Body of pancreas (tissue), 4 donors: ENCODE results near the gene HMX2. TPM values are rescaled to one million over a fixed set of nuclear protein-coding genes. Genes with fewer than 3 reads are reported as not detected.

Experiments
- ATAC-seq: fragments of 150-250 bp; one replicate; pipeline ENCODE4 v1.9.1; 2016
- DNase-seq, 4 donors: peaks; one replicate each; pipeline ENCODE4 v3.0.0-alpha.2; 2019
- H3K27ac ChIP-seq, 4 donors: fragments of 200-600 bp; sonication (generic); 1 replicate in 3 of 4; 2 replicates in 1 of 4; pipeline versions ENCODE4 v1.5.1 to v1.6.1; 2016 to 2019; ENCODE audit warnings: mild to moderate bottlenecking in 1 of 4, mixed read lengths in 1 of 4, moderate library complexity in 1 of 4
- H3K27me3 ChIP-seq, 2 donors: fragments of 200-600 bp; sonication (generic); one replicate each; pipeline ENCODE4 v1.6.0; 2016; ENCODE audit warnings: mild to moderate bottlenecking in 1 of 2
- H3K36me3 ChIP-seq, 2 donors: fragments of 200-600 bp; sonication (generic); replicated peaks in 1 of 2; 2 replicates each; pipeline ENCODE4 v1.5.1; 2016; ENCODE audit warnings: low read depth in 2 of 2; ENCODE audit not compliant: insufficient read depth in 1 of 2
- H3K4me1 ChIP-seq: fragments of 200-600 bp; sonication (generic); one replicate; pipeline ENCODE4 v1.6.0; 2016
- H3K4me3 ChIP-seq, 2 donors: fragments of 200-600 bp; sonication (generic); 1 replicate in 1 of 2; 2 replicates in 1 of 2; pipeline ENCODE4 v1.5.1; 2016 to 2019
- H3K9me3 ChIP-seq, 3 donors: fragments of 200-600 bp; sonication (generic); 1 replicate in 2 of 3; 2 replicates in 1 of 3; pipeline ENCODE4 v1.5.1; 2016
- POLR2A ChIP-seq, 3 donors: fragments of 450-650 bp; IDR thresholded peaks; one replicate each; pipeline ENCODE4 v1.6.1; 2016; ENCODE audit warnings: antibody characterized with exemption in 3 of 3, mild to moderate bottlenecking in 2 of 3
- WGBS, 2 donors: methylation state at CpG; one replicate each; pipeline ENCODE4 v1.1.5; 2017; 5-methylcytosine and 5-hydroxymethylcytosine counted together
- intact Hi-C: fragments of 100-400 bp; cut with DNase I; formaldehyde crosslinking; loops from one replicate; pipeline ENCODE4 v1.15.1; 2023
- total RNA-seq, 2 donors: library from RNA; depleted of rRNA; stranded (reverse); fragments of >200 nt; gene quantifications; one replicate each; pipeline ENCODE4 v1.1.0, GENCODE V29; 2016
- TF ChIP-seq, protein P1 (sequence below), 7 experiments: fragments of 450-650 bp in 4 of 7; fragments of 200-600 bp in 3 of 7; sonication (generic) in 3 of 7; IDR thresholded peaks; one replicate each; pipeline ENCODE4 v1.5.1; 2016 to 2019; ENCODE audit warnings: antibody characterized with exemption in 7 of 7

HMX2 gene
- total RNA-seq, 2 donors from 2014 or later: not detected

DNA sequence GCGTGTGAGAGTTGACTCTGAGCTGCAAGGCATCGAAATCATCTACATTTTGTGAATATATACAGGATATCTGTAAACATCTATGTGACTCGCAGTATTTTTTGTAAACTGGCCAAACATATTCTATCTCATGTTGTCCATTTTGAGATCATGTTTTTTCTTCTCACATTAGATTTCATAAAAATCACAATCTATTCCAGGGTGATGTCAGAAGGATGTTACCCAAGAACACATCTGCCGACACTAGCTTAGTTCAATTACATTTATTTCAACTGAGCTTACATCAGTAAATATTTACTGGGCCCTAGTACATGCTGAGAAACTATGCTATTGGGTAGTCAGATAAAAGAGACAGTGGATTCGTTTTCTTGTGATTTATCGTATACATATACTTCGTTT lies 3.8 kb downstream of the HMX2 start:
- WGBS, 2 donors: 20 to 23% methylated on average over 7 of the region's 7 CpGs

DNA sequence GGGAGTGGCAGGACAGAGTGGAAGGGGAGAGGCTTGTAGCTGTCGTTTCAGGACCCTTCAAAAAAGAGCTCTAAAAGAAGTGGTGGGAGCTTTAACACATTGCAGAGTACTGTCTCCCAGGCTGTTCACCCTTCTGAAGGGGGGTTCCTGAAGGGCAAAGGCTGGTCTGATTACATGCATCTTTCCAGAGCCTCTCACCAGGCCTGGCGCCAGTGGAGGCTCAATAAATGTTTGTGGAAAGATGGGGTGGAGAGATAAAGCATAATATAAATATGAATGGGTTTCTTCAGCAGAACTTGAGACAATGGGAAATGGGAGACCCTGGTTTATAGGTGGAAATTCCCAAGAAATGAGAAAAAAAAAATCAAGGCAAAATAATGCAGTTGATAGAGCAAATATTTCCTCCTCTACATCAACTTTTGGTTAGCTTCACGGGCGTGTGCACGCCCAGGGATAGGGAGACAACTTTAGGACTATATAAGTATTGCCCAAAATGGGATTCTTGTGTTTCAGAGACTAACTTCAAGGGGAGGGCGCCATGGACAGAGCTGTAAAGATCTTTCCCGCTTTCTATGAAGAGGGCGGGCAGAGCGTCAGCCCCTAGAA lies 5.7 kb downstream of the HMX2 start:
- intact Hi-C loops: no loop called here
- no peak for ATAC-seq
- 29 to 35% methylated on average over 9 of the region's 9 CpGs for WGBS, 2 donors
- H3K36me3 ChIP-seq: peaks cover 0 to 10% of the 10 kb centered on the region in 2 donors
- no peak for TF ChIP-seq POLR2A (IDR thresholded peaks at IDR 0.05)
- TF ChIP-seq, protein P1, sequence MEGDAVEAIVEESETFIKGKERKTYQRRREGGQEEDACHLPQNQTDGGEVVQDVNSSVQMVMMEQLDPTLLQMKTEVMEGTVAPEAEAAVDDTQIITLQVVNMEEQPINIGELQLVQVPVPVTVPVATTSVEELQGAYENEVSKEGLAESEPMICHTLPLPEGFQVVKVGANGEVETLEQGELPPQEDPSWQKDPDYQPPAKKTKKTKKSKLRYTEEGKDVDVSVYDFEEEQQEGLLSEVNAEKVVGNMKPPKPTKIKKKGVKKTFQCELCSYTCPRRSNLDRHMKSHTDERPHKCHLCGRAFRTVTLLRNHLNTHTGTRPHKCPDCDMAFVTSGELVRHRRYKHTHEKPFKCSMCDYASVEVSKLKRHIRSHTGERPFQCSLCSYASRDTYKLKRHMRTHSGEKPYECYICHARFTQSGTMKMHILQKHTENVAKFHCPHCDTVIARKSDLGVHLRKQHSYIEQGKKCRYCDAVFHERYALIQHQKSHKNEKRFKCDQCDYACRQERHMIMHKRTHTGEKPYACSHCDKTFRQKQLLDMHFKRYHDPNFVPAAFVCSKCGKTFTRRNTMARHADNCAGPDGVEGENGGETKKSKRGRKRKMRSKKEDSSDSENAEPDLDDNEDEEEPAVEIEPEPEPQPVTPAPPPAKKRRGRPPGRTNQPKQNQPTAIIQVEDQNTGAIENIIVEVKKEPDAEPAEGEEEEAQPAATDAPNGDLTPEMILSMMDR (IDR thresholded peaks at IDR 0.05): no peak
- DNase-seq: no peak
- no peak overlapping the region for H3K4me3 ChIP-seq
- peaks cover 49% of the 10 kb centered on the region for H3K4me1 ChIP-seq
- H3K9me3 ChIP-seq: peaks cover 0 to 2% (median 0%) of the 10 kb centered on the region in 3 donors
- H3K27me3 ChIP-seq: peaks cover 0 to 32% of the 10 kb centered on the region in 2 donors
- H3K27ac ChIP-seq: no peak overlapping the region

More for the DNA sequence above, 3.8 kb downstream of the HMX2 start:
- peaks cover 0 to 49% of the 10 kb centered on the region in 2 donors for H3K27me3 ChIP-seq
- DNase-seq (no peak), ATAC-seq (no peak)
- H3K4me1 ChIP-seq: peaks cover 57% of the 10 kb centered on the region
- H3K36me3 ChIP-seq: peaks cover 0 to 4% of the 10 kb centered on the region in 2 donors
- no peak overlapping the region for H3K27ac ChIP-seq
- no peak overlapping the region for H3K4me3 ChIP-seq
- TF ChIP-seq, protein P1 (IDR thresholded peaks at IDR 0.05): no peak
- no peak for TF ChIP-seq POLR2A (IDR thresholded peaks at IDR 0.05)
- peaks cover 0 to 2% (median 0%) of the 10 kb centered on the region in 3 donors for H3K9me3 ChIP-seq
- intact Hi-C loops: no loop called here

DNA sequence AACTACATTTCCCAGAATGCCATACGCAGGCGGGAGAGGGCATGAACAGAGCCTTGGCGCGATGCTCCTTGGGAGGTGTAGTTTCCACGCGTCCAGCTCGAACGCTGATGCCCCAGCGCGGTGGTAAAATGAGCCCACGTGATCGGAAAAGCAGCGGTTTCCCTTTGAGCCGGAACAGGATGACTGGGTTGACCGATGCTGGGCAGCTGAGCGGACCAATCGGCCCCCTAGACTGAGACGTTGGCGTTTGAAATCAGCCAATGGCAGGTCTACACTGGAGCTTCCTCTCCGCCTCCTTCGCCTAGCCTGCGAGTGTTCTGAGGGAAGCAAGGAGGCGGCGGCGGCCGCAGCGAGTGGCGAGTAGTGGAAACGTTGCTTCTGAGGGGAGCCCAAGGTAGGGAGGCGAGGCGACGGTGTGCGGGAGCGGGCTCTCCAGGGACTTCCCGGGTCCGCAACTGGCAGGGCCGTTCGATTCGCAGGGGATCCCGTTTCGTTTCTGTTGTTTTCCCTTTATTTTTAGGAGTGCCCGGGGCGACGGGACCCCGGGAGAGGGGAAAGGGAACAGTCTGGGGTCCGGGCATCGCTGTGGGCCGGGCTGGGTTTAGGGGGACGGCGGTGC lies 6.3 kb downstream of the HMX2 start, which contains the start of gene BUB3:
TSS of gene BUB3 (plus strand) at position 311 of the 619 bp plus-strand sequence. CDS start 516 bp downstream, outside the sequence.
- peak; percentile 98 for ATAC-seq
- peak; percentile 97 to 99 (median 98) for DNase-seq
- TF ChIP-seq, protein P1 (IDR thresholded peaks at IDR 0.05): peak in 5 of 7 experiments; percentile 13 to 57 (median 51)
- TF ChIP-seq POLR2A (IDR thresholded peaks at IDR 0.05): peak; percentile 53 to 89 (median 85)
- intact Hi-C loops: no loop called here
- peaks cover 0 to 10% of the 10 kb centered on the region in 2 donors for H3K36me3 ChIP-seq
- WGBS, 2 donors: 0% methylated on average over 29 to 50 of the region's 50 CpGs
- H3K4me3 ChIP-seq: peak within 1 kb of the TSS; percentile 73 to 92
- peaks cover 44% of the 10 kb centered on the region for H3K4me1 ChIP-seq
- H3K27me3 ChIP-seq: peaks cover 0 to 31% of the 10 kb centered on the region in 2 donors
- peaks cover 0 to 2% (median 0%) of the 10 kb centered on the region in 3 donors for H3K9me3 ChIP-seq
- peak within 1 kb of the TSS; percentile 55 to 85 (median 78) for H3K27ac ChIP-seq

DNA sequence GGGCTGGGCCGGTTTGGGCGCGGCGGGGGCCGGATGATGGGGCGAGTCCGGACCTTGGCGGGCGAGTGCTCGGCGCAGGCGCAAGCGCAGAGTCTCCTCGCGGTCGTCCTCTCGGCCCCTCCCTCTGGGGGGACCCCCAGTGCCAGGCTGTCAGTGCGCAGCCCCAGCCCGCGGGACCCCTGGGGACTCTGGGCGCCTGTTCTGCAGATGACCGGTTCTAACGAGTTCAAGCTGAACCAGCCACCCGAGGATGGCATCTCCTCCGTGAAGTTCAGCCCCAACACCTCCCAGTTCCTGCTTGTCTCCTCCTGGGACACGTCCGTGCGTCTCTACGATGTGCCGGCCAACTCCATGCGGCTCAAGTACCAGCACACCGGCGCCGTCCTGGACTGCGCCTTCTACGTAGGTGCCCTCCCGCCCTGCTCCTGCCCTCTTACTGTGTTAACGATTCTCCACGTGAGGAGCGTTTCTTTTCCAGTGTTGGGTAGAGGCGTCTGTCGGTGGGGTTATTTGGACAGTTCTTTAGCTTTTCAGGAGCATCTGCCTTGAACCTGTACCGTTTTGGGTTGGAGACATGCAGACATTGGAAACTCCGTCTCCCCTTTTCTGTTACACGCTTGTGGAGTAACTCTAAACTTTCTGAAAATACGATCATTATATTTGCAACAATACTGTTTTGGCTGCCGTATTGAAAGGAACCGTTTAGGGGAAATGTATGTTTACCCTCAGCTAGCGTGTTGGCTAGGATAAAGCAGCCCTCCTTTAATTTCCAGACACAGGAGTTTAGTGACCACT lies 7.0 kb downstream of the HMX2 start:
- peaks cover 0 to 10% of the 10 kb centered on the region in 2 donors for H3K36me3 ChIP-seq
- peak overlapping the region; percentile 55 to 85 (median 78) for H3K27ac ChIP-seq
- ATAC-seq (peak; percentile 22), DNase-seq (peak in 2 of 4 donors; percentile 26 to 44)
- H3K9me3 ChIP-seq: peaks cover 0 to 2% (median 0%) of the 10 kb centered on the region in 3 donors
- peaks cover 0 to 31% of the 10 kb centered on the region in 2 donors for H3K27me3 ChIP-seq
- intact Hi-C loops: no loop called here
- TF ChIP-seq POLR2A (IDR thresholded peaks at IDR 0.05): no peak
- TF ChIP-seq, protein P1 (IDR thresholded peaks at IDR 0.05): no peak
- 3 to 6% methylated on average over 29 to 46 of the region's 49 CpGs for WGBS, 2 donors
- peaks cover 37% of the 10 kb centered on the region for H3K4me1 ChIP-seq
- H3K4me3 ChIP-seq: peak overlapping the region; percentile 73 to 92
